NCI-H2081 (cell line): ENCODE data around the gene OR52I1.

Experiments used
- DNase-seq, 2 experiments: peaks; one replicate each; lab custom pipeline; 2025; lab: John Stamatoyannopoulos, UW

OR52I1 gene, protein sequence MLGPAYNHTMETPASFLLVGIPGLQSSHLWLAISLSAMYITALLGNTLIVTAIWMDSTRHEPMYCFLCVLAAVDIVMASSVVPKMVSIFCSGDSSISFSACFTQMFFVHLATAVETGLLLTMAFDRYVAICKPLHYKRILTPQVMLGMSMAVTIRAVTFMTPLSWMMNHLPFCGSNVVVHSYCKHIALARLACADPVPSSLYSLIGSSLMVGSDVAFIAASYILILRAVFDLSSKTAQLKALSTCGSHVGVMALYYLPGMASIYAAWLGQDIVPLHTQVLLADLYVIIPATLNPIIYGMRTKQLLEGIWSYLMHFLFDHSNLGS

DNA sequence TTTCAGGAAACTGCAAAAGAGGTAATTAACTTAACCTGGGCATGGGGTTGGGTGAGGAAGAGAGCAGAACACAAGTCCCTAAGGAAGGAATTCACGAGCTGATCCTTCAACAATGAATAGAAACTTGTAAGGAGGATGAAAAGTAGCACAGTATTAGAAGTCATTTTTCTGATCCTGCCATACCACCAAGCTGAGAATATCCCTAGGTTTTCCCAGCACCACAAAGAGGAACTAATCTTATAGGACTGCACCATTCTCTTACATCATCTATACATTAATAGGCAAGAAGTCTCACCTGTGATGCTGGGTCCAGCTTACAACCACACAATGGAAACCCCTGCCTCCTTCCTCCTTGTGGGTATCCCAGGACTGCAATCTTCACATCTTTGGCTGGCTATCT is at the start of gene OR52I1:
TSS of gene OR52I1 (plus strand) at position 301 of the 400 bp plus-strand sequence. CDS start at position 301, 0 bp downstream.
- DNase-seq: no peak

DNA sequence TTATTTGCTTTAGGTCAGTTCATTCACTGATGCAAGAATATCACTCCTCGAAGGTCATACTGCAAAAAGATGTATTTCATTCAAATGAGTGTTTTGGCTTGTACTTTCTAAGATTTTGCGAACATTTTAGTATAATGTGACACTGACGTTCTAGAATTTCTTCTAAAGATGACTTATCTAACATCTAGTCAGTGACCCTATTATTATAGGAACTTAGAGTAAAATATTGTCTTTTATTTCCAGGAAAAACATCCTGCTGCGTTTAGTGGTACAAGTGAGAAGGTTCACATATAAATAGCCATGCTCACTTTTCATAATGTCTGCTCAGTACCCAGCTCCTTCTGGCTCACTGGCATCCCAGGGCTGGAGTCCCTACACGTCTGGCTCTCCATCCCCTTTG is 48.9 kb upstream of the OR52I1 start, which contains the start of gene OR52M1:
TSS of gene OR52M1 (plus strand) at position 301 of the 400 bp plus-strand sequence. CDS start at position 301, 0 bp downstream.
- DNase-seq: no peak

DNA sequence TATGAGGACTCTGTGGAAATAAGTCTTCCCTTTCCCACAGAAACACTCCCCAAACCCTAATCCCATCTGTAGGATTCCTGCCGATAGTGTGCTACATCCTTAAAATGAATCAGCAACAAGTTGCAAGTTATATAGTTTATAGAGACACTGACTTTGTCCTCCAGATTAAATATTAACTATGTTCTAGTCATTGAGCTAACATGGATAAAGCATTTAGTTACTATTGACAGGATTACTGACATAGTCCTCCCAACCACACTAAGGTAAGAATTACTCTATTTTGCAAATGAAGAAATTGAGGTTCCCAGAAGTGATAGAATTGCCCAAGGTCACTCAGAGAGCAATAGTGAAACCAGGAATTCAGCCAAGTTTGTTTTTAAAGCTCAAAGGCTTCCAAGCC is 47.0 kb upstream of the OR52I1 start:
- DNase-seq: no peak

DNA sequence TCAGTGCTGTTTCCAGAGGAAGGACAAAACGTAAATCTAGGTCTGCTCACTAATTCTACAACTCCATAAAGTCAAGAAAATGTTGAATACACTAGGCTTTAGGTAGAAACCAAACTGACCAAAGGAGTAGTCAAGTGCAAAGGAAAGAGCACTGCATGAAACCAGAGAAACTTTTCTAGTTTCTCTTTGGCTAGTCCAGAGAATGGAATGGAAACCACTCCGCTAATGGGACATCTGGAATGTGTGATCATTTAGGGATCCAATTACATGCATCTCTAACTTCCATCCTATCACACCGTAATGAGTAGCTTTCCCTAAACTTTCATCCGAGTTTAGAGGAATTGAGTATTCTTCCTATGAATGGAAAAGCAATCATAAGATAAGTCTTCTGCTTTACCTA is 46.4 kb upstream of the OR52I1 start:
- no peak for DNase-seq

DNA sequence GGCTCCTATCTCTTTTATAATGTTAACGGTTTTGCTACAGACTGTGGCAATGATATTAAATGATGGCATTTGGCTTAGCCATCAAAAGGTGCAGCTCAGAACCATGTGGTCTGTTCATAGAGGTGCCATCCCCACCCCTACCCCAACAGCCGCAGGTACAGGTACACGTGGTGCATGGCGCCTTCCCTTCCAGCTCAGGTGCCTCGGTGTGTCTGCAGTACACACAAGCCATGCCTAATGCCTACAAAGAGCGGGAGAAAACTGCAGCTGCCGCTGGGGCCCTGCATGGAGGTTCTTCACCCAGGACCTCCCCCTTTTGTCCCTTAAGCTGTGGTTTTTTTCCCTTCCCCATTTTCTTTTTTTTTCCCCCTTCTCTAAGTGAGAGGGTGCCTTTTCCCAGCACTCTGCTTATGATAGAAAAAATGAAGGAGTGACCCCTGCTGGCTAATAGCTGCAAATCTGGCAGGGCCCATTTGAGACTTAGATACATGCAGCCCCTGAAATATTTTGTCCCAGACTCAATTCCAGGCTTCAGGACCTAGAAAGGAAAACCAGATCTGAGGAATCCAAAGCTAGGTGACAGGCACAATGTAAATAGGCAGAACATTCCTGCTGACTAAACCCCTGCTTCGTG is 42.4 kb upstream of the OR52I1 start:
- no peak for DNase-seq

DNA sequence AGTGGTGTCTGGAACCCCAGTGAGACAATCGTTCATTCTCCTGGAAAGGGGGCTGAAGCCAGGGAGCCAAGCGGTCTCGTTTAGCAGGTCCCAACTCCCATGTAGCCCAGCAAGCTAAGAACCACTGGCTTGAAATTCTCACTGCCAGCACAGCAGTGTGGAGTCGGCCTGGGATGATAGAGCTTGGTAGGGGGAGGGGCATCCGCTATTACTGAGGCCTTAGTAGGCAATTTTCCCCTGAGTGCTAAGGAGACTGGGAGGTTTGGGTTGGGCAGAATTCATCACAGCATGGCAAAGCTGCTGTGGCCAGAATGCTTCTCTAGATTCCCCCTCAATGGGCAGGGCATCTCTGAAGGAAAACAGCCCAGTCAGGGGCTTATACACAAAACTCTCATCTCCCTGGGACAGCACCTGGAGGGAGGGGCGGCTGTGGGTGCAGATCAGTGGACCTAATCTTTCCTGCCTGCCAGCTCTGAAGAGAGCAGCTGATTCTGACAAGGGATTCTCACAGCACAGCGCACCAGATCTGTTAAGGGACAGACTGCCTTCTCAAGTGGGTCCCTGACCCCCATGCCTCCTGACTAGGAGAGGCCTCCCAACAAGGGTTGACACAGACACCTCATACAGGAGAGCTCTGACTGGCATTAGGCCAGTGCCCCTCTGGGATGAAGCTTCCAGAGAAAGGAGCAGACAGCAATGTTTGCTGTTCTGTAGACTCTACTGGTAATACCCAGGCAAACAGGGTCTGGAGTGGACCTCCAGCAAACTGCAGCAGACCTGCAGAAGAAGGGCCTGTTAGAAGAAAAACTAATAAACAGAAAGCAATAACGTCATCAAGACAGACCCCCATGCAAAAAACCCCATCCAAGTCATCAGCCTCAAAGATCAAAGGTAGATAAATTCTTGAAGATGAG is 34.1 kb upstream of the OR52I1 start:
- DNase-seq: no peak

DNA sequence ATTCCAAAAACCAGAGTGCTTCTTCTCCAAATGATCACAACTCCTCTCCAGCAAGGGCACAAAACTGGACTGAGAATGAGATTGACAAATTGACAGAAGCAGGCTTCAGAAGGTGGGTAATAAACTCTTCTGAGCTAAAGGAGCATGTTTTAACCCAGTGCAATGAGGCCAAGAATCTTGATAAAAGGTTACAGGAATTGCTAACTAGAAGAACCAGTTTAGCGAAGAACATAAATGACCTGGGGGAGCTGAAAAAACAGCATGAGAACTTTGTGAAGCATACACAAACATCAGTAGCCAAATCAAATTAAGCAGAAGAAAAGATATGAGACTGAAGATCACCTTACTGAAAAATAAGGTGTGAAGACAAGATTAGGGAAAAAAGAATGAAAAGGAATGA is 33.4 kb upstream of the OR52I1 start:
- no peak for DNase-seq

DNA sequence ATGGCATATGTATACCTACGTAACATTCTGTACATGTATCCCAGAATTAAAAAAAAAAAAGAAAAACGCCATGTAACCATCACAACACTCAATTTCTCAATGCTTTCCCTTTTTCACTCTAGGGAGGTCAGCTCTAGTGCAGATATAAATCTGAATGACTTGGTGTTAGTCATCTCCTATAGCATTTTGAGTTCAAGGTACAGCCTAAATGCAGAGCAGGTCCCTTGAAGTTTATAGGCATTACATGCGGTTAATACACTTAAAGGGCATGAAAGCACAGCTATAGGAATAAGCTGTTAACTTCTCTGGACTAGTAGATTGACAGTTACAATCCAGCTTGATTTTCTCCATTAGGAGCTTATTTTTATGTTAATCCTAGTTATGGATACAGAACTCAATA is 28.5 kb upstream of the OR52I1 start:
- no peak for DNase-seq

DNA sequence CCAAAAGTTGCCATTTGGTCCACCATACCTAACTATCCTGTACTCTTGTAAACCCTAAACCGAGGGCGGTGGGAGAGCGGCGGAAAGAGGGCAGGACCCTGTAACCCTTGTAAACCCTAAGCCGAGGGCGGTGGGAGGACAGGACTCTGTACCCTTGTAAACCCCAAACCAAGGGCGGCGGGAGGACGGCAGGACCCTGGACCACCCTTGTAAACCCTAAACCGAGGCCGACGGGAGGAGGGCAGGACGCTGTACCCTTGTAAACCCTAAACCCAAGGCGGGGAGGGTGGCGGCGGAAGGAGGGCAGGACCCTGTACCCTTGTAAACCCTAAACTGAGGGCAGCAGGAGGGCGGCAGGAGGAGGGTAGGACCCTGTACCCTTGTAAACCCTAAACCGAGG is 24.8 kb upstream of the OR52I1 start:
- DNase-seq: no peak

DNA sequence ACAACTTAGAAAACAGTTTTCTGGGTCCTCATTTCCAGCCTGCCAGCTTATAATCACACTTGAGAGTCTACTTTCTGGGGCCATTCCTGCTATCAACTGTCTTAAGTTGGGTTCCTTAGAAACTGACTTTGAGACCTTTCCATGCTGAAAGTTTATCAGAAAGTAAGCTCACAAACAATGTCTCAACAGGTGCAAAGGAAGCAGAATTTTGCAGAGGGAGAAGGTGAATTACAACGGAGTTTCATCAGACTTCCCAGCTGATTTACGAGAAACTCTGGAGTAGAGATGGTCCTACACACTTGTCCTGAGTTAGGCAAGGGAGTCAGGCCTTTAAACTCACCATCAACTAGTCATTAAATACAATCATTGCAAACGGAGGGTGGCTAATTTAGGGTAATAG is 17.0 kb upstream of the OR52I1 start:
- no peak for DNase-seq

DNA sequence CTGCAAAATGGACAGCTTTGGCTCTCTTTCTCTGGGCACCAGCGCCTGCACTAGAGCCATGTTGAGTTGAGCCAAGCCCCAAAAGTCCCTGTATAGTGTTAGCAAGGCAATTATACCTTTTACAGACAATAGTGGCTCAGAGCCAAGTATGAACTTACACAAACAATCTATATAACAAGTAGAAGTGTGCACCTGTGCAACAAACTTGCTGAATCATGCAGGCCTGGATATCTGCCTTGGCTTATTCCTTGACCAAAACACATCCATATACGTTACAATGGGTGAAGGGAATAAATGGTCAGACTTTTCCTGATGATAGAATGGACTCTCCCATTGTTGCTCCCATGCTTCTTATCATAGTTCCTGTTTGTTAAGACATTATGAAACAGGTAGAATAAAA is 16.1 kb upstream of the OR52I1 start:
- peak in 1 of 2 experiments; percentile 6 for DNase-seq

DNA sequence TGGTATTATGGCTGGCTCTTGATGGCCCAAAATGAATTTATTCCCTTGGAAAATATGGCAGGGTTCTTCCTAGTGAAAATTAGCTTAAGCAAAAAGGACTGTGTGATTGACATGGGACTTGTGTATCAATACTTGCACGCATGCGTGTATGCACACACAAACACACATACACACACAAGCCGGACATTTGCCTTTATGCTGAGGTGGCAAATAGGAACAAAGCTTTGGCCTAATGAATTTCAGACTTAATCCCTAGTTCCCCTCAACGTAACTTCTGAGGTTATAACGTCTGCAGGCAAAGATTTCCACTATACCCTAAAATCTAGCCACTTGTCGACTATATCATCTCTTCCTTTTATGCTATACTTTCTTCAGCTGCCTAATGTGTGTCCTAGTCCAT is 15.2 kb upstream of the OR52I1 start:
- DNase-seq: no peak

DNA sequence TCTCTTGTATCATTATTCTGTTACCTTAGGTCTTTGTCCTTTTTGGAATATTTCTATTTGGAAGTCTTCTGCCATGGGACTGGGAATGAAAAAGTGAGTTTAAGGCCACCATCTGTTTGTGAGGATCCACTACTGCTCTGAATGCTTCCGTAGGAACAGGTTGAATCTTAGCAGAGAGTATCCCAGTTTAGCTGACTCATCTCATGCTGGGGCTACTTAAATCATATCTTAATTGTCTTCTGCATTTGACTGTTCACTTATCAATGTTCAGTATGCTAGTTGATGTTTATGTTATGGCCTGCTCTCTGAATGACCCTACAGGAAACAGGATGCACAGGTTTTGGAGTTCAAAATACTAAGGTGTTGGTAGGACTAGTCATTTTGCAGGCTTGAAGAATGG is 13.7 kb upstream of the OR52I1 start:
- no peak for DNase-seq

DNA sequence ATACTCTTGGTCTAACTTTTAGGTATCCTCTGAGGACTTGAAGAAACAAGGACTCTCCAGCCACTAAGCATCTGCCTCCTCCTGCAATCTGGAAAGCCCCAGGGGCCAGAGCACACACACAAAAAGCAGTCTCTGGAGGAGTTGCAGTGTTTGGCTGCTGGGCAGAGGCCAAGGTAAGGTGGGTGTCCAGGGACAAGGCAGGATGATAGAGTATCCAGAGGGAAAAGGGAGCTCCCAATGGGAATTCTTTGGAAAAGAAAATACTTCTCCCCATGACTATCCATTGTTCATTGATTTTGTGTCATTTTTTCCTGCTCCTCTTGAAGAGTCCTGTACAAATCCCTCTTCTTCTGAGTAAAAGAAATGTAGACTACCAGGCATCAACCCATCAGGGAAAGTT is 12.4 kb upstream of the OR52I1 start, which contains the start of gene OR52I2:
TSS of gene OR52I2 (plus strand) at position 301 of the 400 bp plus-strand sequence.
- DNase-seq: no peak

DNA sequence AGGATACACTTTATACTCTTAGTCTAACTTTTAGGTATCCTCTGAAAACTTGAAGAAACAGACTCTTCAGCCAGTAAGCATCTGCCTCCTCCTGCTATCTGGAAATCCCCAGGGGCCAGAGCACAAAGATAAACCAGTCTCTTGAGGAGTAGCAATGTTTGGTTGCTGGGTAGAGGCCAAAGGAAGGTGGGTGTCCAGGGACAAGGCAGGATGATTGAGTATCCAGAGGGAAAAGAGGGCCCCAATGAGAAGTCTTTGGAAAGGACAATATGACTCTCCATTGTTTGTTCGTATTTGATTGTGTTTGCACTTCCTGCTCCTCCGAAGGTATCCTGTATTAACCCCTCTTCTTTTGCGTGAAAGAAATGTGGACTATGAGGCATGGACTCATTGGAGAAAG is 4.8 kb upstream of the OR52I1 start:
- no peak for DNase-seq

DNA sequence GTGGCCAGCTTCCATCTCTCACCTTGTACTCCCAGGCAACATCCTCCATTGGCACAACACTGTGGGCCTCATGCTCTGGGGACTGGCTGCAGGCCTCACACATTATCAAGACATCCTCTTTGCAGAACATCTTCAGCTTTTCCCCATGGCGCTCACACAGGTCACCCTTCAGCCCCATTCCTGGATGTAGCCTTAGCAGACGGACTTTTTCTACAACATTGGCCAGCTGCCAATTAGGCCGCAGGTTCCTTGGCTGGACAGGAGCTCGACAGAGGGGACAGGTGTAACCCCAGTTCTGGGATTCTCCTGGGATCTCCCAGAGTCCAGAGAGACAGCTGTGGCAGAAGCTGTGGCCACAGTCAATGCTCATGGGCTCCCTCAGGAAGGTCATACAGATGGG is 11.2 kb downstream of the OR52I1 start:
- no peak for DNase-seq

DNA sequence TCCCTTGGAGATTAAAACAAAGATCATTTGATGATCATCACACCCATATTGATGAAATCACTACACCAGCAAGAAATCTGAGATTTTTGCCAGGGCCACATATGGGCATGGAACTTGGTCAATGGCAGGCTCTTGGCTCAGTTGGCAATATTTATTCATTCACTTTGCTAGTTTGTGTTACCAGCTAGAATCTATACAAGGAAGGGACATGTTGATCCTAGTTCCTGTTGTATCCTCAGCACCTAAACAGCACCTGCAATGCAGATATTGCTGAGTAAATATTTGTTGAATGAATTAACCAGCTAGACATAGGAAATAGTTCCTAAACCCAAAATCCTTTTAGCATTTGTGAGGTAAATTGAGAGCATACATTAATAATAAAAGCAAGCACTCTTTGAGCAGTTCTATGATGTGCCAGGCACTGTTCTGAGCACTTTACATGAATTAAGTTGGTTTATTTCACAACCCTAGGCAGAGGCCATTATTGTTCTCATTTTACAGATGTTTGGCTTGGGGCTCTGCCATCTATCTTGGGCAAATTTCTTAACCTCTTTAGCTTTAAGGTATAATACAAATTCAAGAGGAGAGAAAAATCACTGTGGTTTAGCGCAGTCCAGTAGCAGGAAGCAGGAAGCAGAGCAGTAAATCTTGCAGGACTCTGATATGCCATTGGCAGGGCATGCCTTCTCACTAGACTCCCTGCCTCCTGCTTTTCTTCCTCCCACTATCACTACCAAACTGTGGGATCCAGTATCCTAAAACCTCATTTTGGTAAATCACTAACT is 12.6 kb downstream of the OR52I1 start:
- DNase-seq: peak in 1 of 2 experiments; percentile 54

DNA sequence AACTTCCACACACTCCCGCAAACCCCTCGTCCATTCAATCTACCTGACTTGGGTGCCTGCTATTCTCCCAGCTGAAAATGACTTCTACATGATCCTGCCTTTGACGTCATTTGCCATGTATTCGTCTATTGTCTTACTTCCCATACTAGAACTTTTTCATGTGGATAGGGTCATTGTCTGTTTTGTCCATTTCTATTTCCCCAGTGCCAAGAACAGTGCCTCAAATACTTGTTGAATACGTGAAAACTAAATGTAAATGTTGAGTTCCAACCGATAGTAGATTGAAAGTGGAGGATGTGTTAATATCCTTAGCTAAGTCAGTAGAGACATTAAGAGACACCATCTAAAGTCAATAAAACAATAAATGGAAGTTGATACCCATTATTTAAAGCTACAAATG is 13.3 kb downstream of the OR52I1 start:
- no peak for DNase-seq

DNA sequence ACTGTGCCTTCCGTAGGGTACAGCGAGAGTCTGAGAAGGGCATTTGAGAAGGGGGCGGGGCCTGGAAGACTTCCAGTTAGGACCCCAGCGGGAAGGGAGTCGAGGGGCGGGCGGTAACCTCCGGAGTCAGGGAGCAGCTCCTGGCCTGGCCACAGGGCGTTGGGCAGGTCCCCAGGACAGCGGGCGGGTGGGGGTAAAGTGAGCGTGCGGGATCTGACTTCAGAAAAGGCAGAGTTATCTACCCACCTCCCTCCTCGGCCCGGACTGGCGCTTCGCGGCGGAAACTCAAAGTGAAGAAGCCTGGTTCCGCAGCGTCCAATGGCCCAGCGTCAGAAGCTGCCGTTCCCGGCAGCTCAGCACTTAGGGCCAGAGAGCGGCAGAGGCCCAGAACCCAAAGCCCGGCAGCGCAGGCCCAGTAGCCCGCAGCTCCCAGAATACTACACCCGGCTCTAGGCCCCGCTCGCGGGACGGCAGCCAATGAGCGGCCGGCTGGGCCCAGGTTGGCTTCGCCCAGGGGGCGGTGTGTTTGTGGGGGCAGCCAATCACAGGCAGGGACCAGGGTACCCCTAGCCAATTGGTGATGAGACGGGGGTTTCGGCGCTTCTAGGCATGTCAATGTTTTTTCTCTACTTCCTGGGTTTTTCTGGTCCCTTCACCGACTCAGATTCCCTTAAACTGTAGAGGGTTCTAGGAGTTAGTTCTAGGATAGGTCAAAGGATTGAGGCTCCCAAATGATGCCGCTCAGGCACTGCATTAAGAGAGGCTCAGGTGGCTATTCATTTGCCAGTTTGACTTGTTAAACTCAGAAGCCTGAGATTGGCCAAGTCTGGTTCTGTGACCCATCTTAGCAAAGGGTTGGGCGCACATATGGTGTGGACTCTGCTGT is 14.2 kb downstream of the OR52I1 start, which contains the start of gene TRIM68:
TSS of gene TRIM68 (minus strand) at position 451 of the 886 bp plus-strand sequence. CDS start 2,727 bp downstream, outside the sequence.
- peak; percentile 93 to 97 for DNase-seq

DNA sequence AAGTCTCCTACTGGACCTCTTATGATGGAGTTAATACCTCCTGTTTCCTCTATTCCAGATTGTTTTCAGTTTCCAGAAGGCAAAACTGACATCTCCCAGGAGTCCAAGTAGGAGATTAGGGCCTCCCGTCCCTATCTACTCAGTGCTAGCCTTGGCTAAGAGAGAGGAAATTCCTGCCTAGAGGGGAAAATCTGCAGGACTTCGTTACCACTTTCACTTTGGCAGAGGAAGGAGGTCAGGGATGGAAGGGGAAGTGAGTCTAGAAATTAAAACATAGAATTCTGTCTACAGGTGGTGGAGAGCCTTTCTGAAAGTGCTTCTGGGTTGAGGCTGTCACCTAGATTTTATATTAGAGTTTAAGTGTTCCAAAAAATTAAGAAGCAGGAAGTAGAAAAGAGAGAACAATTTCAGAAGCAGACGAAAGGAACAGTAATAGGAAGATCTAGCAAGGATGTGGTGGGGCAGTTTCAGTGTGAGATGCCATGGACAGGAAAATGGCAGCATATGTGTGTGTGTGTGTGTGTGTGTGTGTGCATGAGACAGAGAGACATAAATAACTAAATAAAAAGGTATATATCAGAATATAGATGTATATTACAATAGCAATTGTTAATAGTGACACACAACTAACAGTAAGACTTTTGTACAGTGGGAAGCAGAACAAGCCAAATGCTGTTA is 16.6 kb downstream of the OR52I1 start:
- no peak for DNase-seq
